Peyer's patch (tissue), 4 donors: Measurements from ENCODE around the gene HAUS6.

Experiments
- POLR2A ChIP-seq, 2 donors: fragments of 450-650 bp; IDR thresholded peaks; one replicate each; pipeline ENCODE4 v1.5.1; 2017; ENCODE audit warnings: antibody characterized with exemption in 2 of 2, mild to moderate bottlenecking in 2 of 2, moderate library complexity in 2 of 2
- TF ChIP-seq, protein P1 (sequence below), 6 experiments: fragments of 450-650 bp in 4 of 6; fragments of 200-600 bp in 2 of 6; sonication (generic) in 1 of 6; IDR thresholded peaks; one replicate each; pipeline ENCODE4 v1.5.1; 2017 to 2019; ENCODE audit warnings: antibody characterized with exemption in 6 of 6, mild to moderate bottlenecking in 3 of 6, moderate library complexity in 1 of 6

DNA sequence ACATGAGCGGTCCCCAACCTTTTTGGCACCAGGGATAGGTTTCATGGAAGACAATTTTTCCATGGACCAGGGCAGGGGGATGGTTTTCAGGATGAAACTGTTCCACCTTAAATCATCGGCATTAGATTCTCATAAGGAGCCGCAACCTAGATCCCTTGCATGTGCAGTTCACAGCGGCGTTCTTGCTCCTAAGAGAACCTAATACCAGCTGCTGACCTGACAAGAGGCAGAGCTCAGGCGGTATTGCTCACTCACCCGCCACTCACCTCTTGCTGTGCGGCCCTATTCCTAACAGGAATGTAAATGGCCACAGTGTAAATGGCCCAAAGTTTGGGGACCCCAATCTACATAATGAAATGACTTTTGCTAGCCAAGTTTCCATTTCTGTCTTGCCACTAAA is 27.7 kb upstream of the HAUS6 start:
- TF ChIP-seq, protein P1, sequence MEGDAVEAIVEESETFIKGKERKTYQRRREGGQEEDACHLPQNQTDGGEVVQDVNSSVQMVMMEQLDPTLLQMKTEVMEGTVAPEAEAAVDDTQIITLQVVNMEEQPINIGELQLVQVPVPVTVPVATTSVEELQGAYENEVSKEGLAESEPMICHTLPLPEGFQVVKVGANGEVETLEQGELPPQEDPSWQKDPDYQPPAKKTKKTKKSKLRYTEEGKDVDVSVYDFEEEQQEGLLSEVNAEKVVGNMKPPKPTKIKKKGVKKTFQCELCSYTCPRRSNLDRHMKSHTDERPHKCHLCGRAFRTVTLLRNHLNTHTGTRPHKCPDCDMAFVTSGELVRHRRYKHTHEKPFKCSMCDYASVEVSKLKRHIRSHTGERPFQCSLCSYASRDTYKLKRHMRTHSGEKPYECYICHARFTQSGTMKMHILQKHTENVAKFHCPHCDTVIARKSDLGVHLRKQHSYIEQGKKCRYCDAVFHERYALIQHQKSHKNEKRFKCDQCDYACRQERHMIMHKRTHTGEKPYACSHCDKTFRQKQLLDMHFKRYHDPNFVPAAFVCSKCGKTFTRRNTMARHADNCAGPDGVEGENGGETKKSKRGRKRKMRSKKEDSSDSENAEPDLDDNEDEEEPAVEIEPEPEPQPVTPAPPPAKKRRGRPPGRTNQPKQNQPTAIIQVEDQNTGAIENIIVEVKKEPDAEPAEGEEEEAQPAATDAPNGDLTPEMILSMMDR (IDR thresholded peaks at IDR 0.05), result no peak
- no peak for TF ChIP-seq POLR2A (IDR thresholded peaks at IDR 0.05)
